Kidney epithelial cell (primary cell): ENCODE results near the gene CCM2L. TPM values are rescaled to one million over a fixed set of nuclear protein-coding genes. Genes with fewer than 3 reads are reported as not detected.
"Not testable (repeated sequence)": the region's sequence is repeated elsewhere in the genome, so short reads cannot be mapped to it uniquely, and the experiment has no call there.

Source experiments
- DNase-seq: peaks from one replicate; pipeline ENCODE4 v3.0.0-alpha.2; 2010; ENCODE audit warnings: low read depth
- H3K27me3 ChIP-seq: 2 replicates; pipeline ENCODE4 v1.6.0; 2011; ENCODE audit warnings: low read length; ENCODE audit not compliant: control insufficient read depth, insufficient read depth
- H3K36me3 ChIP-seq: 2 replicates; pipeline ENCODE4 v1.5.1; 2011; ENCODE audit warnings: low read length; ENCODE audit not compliant: control insufficient read depth, insufficient read depth
- H3K4me3 ChIP-seq: 2 replicates; pipeline ENCODE4 v1.5.1; 2011; ENCODE audit warnings: low read depth, mild to moderate bottlenecking, control low read depth, low read length
- CTCF ChIP-seq: IDR thresholded peaks from 2 replicates; pipeline ENCODE4 v1.5.1; 2011; ENCODE audit warnings: mild to moderate bottlenecking, moderate library complexity, low read length, control low read depth, inconsistent platforms; ENCODE audit not compliant: insufficient read depth, poor library complexity, severe bottlenecking
- total RNA-seq: library from RNA; depleted of rRNA; stranded (reverse); fragments of >200 nt; gene quantifications from 2 replicates; pipeline ENCODE4 v1.2.3, GENCODE V29; 2015

Gene CCM2L
- total RNA-seq, 1 donor from 2014 or later, result not detected

- Histone ChIP-seq H3K36me3 (no peaks in the 10 kb centered on the region), H3K4me3 (no peak overlapping the region), H3K27me3 (peaks cover 35% of the 10 kb centered on the region)
- no peak for TF ChIP-seq CTCF
- no peak for DNase-seq
Measured at GRCh38 chr20:32027643-32028042, 17.4 kb downstream of the CCM2L start.

GRCh38 chr20:32028647-32029372 lies 18.6 kb downstream of the CCM2L start:
- no peaks in the 10 kb centered on the region for H3K36me3 ChIP-seq
- DNase-seq, result no peak
- no peak overlapping the region for H3K4me3 ChIP-seq
- H3K27me3 ChIP-seq, result peaks cover 37% of the 10 kb centered on the region
- no peak for TF ChIP-seq CTCF

GRCh38 chr20:32029561-32029960 lies 19.3 kb downstream of the CCM2L start:
- no peak for TF ChIP-seq CTCF
- H3K4me3 ChIP-seq, result no peak overlapping the region
- H3K27me3 ChIP-seq, result peaks cover 41% of the 10 kb centered on the region
- no peak for DNase-seq
- H3K36me3 ChIP-seq, result no peaks in the 10 kb centered on the region

GRCh38 chr20:32031007-32031958 lies 21.0 kb downstream of the CCM2L start:
- peaks cover 38% of the 10 kb centered on the region for H3K27me3 ChIP-seq
- H3K4me3 ChIP-seq, result peak overlapping the region; percentile 8
- H3K36me3 ChIP-seq, result no peaks in the 10 kb centered on the region
- DNase-seq, result peak; percentile 31
- TF ChIP-seq CTCF, result peak; percentile 98

- no peak for DNase-seq
- Histone ChIP-seq H3K27me3 (peaks cover 37% of the 10 kb centered on the region), H3K4me3 (no peak overlapping the region), H3K36me3 (no peaks in the 10 kb centered on the region)
- TF ChIP-seq CTCF, result no peak
Measured at GRCh38 chr20:32033316-32033715, 23.1 kb downstream of the CCM2L start.

GRCh38 chr20:32033721-32034120 lies 23.5 kb downstream of the CCM2L start:
- H3K36me3 ChIP-seq, H3K4me3 ChIP-seq, DNase-seq: not testable (repeated sequence)
- H3K27me3 ChIP-seq, result peaks cover 35% of the 10 kb centered on the region
